Measurements from ENCODE around the gene ABR.
A peak's percentile ranks its signal among the peaks of the same experiment; 100 is the strongest.
"Not testable (repeated sequence)": the region's sequence is repeated elsewhere in the genome, so short reads cannot be mapped to it uniquely, and the experiment has no call there.

The ABR gene

DNA sequence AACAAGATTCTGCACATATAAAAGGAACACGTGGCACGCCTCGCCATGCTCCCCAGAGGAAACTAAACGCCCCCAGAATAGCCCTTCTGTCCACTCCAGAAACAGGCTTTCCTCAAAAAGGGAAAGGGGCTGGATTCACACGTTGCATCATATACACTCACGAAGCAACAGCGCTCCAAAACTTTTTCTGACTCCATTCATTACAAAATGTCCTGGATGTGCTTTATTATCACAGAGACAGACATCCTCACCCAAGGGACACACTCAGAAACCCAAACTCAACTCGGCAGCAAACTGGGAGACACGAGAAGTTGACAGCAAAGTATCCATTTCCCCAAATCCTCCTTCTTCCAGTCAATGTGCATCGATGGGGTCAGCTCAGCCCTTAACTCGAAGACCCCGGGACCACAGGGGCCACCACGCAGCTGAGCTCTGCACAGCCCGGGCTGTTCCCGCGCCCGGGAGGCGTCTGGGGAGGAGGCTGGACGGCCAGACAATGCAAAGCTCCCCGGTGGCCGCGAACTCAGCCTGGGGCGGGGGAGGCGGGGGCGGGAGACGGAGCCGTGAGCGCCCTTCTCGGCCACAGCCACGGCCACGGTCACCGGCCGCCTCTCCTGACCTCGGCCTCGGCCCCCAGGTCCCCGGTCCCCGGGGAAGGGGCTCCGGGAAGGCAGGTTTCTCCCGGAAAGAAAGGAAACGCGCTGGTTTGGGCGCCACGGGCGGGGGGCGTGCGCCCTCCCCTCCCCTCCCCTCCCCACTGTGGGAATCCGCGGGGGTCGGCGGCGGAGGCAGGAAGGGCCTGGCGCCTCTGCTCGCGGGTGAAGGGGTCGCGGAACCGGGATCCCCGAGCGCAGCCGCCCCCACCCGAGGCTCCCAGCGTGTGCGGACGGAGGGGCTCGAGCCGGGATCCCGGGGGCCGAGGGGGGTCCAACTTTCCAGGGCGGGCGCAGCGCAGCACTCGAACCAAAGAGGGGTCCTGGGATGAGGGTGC is 201.4 kb downstream of the ABR start:
- H3K4me3 ChIP-seq (ENCODE audit: low read depth, low read length) = peak overlapping the region; percentile 57
- TF ChIP-seq, protein P1, sequence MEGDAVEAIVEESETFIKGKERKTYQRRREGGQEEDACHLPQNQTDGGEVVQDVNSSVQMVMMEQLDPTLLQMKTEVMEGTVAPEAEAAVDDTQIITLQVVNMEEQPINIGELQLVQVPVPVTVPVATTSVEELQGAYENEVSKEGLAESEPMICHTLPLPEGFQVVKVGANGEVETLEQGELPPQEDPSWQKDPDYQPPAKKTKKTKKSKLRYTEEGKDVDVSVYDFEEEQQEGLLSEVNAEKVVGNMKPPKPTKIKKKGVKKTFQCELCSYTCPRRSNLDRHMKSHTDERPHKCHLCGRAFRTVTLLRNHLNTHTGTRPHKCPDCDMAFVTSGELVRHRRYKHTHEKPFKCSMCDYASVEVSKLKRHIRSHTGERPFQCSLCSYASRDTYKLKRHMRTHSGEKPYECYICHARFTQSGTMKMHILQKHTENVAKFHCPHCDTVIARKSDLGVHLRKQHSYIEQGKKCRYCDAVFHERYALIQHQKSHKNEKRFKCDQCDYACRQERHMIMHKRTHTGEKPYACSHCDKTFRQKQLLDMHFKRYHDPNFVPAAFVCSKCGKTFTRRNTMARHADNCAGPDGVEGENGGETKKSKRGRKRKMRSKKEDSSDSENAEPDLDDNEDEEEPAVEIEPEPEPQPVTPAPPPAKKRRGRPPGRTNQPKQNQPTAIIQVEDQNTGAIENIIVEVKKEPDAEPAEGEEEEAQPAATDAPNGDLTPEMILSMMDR (IDR thresholded peaks at IDR 0.05; ENCODE audit: control insufficient read depth, extremely low read depth, insufficient read depth) = no peak
- DNase-seq (ENCODE audit: low read depth) = no peak

DNA sequence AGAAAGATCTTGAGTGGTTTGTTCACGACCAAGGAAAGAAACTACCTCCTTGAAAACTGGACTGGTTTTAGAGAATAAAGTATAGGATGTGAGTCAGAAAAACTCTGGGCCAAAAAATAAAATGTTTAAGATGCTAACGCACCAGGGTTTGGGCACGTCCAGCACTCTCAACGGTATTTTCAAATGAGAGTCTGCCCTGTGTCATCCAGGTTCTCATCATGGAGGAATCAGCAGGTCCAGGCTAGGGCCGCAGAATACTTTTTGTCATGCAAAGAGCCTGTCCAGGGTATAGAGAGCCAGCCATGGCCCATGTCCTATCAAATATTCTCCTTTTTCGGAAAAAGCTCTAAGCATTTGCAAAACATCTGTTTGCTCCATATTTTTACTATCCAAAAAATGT is 202.6 kb downstream of the ABR start:
- no peak for DNase-seq (ENCODE audit: low read depth)
- no peak overlapping the region for H3K4me3 ChIP-seq (ENCODE audit: low read depth, low read length)
- TF ChIP-seq, protein P1 (IDR thresholded peaks at IDR 0.05; ENCODE audit: control insufficient read depth, extremely low read depth, insufficient read depth) = no peak

DNA sequence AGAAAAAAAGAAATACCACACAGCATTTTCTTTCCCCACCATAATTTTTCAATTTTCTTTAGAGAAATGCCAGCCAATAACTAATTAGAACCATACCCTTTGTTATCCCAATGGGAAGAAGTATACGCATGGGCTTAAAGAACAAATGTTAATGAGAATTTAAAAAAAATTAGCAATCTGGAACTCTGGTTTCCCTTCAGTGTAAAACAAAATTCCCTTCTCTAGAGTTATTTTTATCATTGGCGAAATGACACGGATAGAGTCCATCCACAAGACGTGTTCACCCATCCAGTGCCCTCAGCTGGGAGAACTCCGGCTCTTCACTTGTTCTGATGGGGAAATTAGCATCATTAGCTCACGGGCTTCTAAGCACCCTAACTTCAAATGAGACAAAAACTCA is 203.5 kb downstream of the ABR start:
- TF ChIP-seq, protein P1 (IDR thresholded peaks at IDR 0.05; ENCODE audit: control insufficient read depth, extremely low read depth, insufficient read depth) = no peak
- DNase-seq (ENCODE audit: low read depth) = no peak
- no peak overlapping the region for H3K4me3 ChIP-seq (ENCODE audit: low read depth, low read length)

DNA sequence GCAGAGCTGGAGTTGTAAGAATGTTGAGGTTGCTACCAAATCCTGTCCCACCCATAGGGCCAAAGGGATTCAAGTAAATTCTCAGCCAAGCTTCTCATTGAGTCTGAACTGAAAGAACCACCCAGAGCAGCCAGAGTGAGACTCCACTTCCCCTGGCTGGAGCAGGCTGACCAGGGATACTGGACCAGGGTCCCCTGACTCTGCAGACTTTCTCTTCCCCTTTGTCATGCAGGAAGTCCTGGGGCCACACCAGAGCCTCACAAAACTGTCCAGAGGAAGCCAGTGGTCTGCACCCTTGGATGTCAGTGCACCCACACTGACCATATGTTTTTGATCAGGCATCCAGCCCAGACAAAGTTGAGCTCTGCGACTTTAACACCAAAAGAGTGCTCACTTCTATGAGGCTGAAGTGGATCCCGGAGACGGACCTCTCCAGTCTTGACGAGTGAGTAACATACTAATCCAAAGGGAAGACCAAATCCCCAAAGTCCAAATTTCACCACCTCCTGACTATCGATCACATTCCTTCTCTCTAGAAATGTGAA is 204.3 kb downstream of the ABR start:
- H3K4me3 ChIP-seq (ENCODE audit: low read depth, low read length) = no peak overlapping the region
- no peak for DNase-seq (ENCODE audit: low read depth)
- TF ChIP-seq, protein P1 (IDR thresholded peaks at IDR 0.05; ENCODE audit: control insufficient read depth, extremely low read depth, insufficient read depth) = no peak

DNA sequence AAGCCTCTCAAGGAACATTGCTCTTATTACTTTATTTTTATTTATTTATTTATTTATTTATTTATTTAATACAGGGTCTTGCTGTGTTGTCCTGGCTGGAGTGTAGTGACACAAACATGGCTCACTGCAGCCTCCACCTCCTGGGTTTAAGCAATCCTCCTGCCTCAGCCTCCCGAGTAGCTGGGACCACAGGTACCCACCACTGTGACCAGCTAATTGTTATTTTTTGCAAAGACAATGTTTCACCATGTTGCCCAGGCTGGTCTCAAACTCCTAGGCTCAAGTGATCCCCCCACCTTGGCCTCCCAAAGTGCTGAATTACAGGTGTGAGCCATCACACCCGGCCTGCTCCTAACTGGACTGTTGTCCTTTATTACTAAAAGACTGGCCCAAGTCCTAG is 205.0 kb downstream of the ABR start:
- H3K4me3 ChIP-seq (ENCODE audit: low read depth, low read length); DNase-seq (ENCODE audit: low read depth): not testable (repeated sequence)

DNA sequence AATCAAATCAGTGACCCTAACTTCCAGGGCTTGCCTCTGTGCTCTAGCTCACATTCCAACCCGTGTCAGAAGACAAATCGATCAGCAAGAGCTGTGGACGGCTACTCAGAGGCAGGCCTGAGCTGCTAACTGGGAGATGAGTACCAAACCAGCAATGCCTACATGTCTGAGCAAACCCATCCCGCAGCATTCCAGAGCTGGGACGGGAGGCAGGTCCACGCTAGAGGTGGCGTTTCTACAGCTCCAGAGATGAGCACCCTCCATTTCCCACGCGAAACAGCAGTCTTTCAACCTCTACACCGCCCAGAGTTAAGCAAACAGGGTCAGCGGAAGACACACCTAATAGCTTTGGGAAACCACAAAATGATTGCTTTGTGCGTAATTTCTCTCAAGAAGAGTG is 206.7 kb downstream of the ABR start:
- no peak for DNase-seq (ENCODE audit: low read depth)
- TF ChIP-seq, protein P1 (IDR thresholded peaks at IDR 0.05; ENCODE audit: control insufficient read depth, extremely low read depth, insufficient read depth) = no peak
- H3K4me3 ChIP-seq (ENCODE audit: low read depth, low read length) = no peak overlapping the region

DNA sequence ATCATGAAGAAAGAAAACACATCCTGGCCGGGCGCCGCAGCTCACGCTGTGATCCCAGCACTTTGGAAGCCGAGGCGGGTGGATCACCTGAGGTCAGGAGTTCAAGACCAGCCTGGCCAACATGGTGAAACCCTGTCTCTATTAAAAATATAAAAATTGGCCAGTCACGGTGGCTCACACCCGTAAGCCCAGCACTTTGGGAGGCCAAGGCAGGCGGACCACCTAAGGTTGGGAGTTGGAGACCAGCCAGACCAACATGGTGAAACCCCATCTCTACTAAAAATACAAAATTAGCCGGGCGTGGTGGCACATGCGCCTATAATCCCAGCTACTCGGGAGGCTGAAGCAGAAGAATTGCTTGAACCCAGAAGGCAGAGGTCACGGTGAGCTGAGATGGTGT is 207.9 kb downstream of the ABR start:
- not testable (repeated sequence) for DNase-seq (ENCODE audit: low read depth); H3K4me3 ChIP-seq (ENCODE audit: low read depth, low read length)

DNA sequence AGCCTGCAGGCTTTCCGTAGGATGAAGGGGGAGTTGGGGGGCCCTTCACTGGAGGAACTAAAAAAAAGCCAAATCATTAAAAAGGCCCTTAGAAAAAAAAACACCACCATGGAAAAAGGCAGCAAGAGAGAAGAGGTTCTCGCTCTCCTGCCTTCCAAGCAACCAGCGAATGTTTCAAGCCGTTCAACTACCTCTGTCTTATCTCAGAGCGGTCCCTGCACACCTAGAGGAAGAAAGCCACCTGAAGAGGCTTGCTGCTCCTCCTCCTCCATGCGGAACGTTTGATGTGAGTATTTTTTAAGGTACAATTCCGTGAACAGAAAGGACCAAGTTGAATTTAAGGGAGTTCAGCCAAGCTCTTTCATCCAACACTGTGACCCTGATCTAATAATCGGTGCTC is 209.4 kb downstream of the ABR start:
- no peak for DNase-seq (ENCODE audit: low read depth)
- H3K4me3 ChIP-seq (ENCODE audit: low read depth, low read length) = no peak overlapping the region
- TF ChIP-seq, protein P1 (IDR thresholded peaks at IDR 0.05; ENCODE audit: control insufficient read depth, extremely low read depth, insufficient read depth) = no peak

Data from LNCaP clone FGC (cell line).